SK-N-MC (cell line): ENCODE measurements around the gene HUNK.
"Not testable (repeated sequence)": the region's sequence is repeated elsewhere in the genome, so short reads cannot be mapped to it uniquely, and the experiment has no call there.

ENCODE experiments used
- DNase-seq: peaks from one replicate; pipeline ENCODE4 v3.0.0-alpha.2; 2011; ENCODE audit warnings: low read depth, low spot score
- H3K27ac ChIP-seq: fragments of 200-600 bp; sonication (generic); 2 replicates; pipeline ENCODE4 v1.5.1; 2016; ENCODE audit warnings: mixed run types
- H3K36me3 ChIP-seq: fragments of 200-600 bp; sonication (generic); 2 replicates; pipeline ENCODE4 v1.6.1; 2017; ENCODE audit warnings: antibody characterized with exemption, low read length, mixed read lengths; ENCODE audit not compliant: insufficient read depth
- H3K4me3 ChIP-seq: fragments of 200-600 bp; sonication (generic); 2 replicates; pipeline ENCODE4 v1.5.1; 2016
- H3K9ac ChIP-seq: fragments of 200-600 bp; sonication (generic); 2 replicates; pipeline ENCODE4 v1.8.0; 2017; ENCODE audit warnings: mixed run types, mixed read lengths; ENCODE audit not compliant: insufficient read length
- H3K9me3 ChIP-seq: fragments of 200-600 bp; sonication (generic); 2 replicates; pipeline ENCODE4 v1.6.1; 2017; ENCODE audit warnings: low read depth, mild to moderate bottlenecking, antibody characterized with exemption, low read length, moderate library complexity, mixed read lengths
- EZH2 ChIP-seq: fragments of 200-600 bp; sonication (generic); IDR thresholded peaks from one replicate; pipeline ENCODE4 v1.6.1; 2017; ENCODE audit warnings: antibody characterized with exemption
- FOXP2 ChIP-seq: optimal IDR thresholded peaks from 2 replicates; pipeline ENCODE3; 2011; ENCODE audit warnings: mild to moderate bottlenecking, moderate library complexity; ENCODE audit not compliant: insufficient read depth; ENCODE audit errors: extremely low read length, control extremely low read depth
- POLR2AphosphoS5 ChIP-seq: IDR thresholded peaks from 2 replicates; pipeline ENCODE4 v1.6.1; 2012; ENCODE audit warnings: mild to moderate bottlenecking, low read depth, low read length, borderline replicate concordance

HUNK gene

DNA sequence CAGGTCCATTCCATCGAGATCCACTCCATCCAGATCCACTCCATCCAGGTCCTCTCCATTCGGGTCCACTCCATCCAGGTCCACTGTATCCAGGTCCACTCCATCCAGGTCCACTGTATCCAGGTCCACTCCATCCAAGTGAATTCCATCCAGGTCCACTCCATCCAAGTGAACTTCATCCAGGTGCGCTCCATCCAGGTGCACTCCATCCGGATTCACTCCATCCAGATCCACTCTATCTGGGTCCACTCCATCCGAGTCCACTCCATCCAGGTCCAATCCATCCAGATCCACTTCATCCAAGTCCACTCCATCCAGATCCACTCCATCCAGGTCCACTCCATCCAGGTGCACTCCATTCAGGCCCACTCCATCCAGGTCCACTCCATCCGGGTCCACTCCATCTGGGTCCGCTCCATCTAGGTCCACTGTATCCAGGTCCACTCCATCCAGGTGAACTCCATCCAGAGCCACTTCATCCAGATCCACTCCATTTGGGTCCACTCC is 157.4 kb downstream of the HUNK start:
- no peak for DNase-seq
- Histone ChIP-seq H3K9ac (no peak overlapping the region), H3K9me3 (no peaks in the 10 kb centered on the region), H3K36me3 (no peaks in the 10 kb centered on the region), H3K27ac (no peak overlapping the region), H3K4me3 (no peak overlapping the region)
- no peak for TF ChIP-seq FOXP2
- no peak for TF ChIP-seq EZH2
- TF ChIP-seq POLR2AphosphoS5: no peak

DNA sequence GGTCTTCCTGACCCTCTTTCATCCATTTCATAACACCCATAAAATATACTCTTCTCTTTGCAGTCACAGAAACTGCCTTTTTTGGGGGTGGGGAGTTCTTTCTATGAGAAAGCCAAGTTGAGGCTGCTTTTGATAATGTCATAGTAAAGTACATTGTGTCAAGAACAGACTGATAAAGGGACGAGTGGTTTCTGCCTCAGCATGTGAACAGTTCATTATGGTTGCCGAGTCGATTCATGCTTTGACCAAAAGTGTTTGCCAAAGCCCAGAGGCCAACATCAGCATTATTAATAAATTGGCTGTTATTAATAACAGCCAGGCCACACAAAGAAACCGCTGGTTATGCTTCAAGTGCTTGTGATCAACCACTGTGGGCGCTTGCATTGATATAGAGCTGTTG is 162.0 kb downstream of the HUNK start:
- Histone ChIP-seq H3K36me3 (no peaks in the 10 kb centered on the region), H3K27ac (no peak overlapping the region)

DNA sequence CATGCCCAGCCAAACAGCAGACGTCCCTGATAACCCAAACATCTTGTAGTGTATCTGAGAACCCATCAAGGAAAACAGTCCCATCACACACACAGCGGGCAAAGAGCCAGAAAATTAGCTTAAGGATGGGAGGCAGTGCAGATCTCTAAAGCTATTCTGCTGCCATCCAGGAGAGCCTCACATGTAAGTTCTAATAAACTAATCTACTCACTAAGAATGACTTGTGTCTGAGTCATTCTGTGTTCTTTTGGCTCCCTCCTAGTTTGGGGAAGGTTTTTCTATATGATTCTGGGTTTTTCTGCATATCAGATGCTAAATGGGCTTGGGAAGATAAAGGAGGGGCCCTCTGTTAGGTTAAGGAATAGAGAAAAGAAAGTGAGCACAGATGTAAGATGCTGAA is 162.8 kb downstream of the HUNK start:
- Histone ChIP-seq H3K9me3 (no peaks in the 10 kb centered on the region), H3K27ac (no peak overlapping the region), H3K36me3 (no peaks in the 10 kb centered on the region), H3K4me3 (no peak overlapping the region), H3K9ac (no peak overlapping the region)
- no peak for DNase-seq
- TF ChIP-seq FOXP2 (no peak), EZH2 (no peak), POLR2AphosphoS5 (no peak)

More for the DNA sequence above, 162.0 kb downstream of the HUNK start:
- H3K9ac ChIP-seq: no peak overlapping the region
- H3K4me3 ChIP-seq: no peak overlapping the region
- no peaks in the 10 kb centered on the region for H3K9me3 ChIP-seq
- DNase-seq: no peak
- TF ChIP-seq POLR2AphosphoS5: no peak
- no peak for TF ChIP-seq EZH2
- no peak for TF ChIP-seq FOXP2

DNA sequence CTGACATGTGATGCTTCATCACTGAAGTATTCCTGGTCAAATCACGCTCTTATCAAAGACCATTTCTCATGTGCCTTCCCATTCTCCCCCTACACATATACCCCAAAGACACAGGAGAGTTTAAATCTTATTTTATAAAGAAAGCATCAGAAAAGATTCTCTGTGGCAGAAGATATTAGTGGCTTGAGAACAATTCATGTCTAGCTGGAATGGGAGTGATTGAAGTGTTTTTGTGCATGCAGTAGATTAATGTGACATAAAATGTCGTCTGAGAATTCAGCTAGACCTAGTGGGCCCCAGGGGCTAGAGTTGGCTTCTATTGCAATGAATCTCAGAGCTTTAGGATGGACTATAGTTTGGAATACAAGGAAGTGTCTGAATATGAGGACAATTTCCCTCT is 163.9 kb downstream of the HUNK start:
- TF ChIP-seq POLR2AphosphoS5 (no peak), FOXP2 (no peak), EZH2 (no peak)
- no peak for DNase-seq
- Histone ChIP-seq H3K9me3 (no peaks in the 10 kb centered on the region), H3K4me3 (no peak overlapping the region), H3K27ac (no peak overlapping the region), H3K36me3 (no peaks in the 10 kb centered on the region), H3K9ac (no peak overlapping the region)

DNA sequence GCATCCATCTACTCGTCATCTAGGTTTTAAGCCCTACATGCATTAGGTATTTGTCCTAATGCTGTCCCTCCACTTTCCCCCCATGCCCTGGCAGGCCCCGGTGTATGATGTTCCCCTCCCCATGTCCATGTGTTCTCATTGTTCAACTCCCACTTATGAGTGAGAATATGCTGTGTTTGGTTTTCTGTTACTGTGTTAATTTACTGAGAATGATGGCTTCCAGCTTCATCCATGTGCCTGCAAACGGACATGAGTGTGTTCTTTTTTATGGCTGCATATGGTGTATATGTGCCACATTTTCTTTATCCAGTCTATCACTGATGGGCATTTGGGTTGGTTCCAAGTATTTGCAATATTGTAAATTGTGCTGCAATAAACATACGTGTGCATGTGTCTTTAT is 165.9 kb downstream of the HUNK start:
- H3K9ac ChIP-seq, H3K4me3 ChIP-seq, H3K9me3 ChIP-seq, H3K36me3 ChIP-seq, H3K27ac ChIP-seq, DNase-seq: not testable (repeated sequence)

DNA sequence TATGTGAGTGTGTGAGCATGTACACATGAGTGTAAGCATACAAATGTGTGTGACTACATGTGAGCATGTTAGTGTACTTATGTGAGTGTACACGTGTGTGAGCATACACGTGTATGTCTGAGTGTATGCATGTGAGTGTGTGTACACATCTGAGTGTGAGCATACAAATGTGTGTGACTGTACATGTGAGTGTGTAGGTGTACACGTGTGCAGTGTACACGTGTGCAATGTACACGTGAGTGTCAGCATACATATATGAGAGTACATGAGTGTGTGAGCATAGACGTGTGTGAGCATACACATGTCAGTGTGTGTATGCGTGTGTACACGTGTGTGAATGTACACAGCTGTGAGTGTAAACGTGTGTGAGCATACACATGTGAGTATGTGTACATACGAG is 170.6 kb downstream of the HUNK start:
- H3K9me3 ChIP-seq: no peaks in the 10 kb centered on the region
- TF ChIP-seq EZH2: no peak
- no peak for TF ChIP-seq POLR2AphosphoS5
- no peak for TF ChIP-seq FOXP2
- no peak for DNase-seq
- no peak overlapping the region for H3K9ac ChIP-seq
- H3K4me3 ChIP-seq: no peak overlapping the region
- no peak overlapping the region for H3K27ac ChIP-seq
- no peaks in the 10 kb centered on the region for H3K36me3 ChIP-seq

DNA sequence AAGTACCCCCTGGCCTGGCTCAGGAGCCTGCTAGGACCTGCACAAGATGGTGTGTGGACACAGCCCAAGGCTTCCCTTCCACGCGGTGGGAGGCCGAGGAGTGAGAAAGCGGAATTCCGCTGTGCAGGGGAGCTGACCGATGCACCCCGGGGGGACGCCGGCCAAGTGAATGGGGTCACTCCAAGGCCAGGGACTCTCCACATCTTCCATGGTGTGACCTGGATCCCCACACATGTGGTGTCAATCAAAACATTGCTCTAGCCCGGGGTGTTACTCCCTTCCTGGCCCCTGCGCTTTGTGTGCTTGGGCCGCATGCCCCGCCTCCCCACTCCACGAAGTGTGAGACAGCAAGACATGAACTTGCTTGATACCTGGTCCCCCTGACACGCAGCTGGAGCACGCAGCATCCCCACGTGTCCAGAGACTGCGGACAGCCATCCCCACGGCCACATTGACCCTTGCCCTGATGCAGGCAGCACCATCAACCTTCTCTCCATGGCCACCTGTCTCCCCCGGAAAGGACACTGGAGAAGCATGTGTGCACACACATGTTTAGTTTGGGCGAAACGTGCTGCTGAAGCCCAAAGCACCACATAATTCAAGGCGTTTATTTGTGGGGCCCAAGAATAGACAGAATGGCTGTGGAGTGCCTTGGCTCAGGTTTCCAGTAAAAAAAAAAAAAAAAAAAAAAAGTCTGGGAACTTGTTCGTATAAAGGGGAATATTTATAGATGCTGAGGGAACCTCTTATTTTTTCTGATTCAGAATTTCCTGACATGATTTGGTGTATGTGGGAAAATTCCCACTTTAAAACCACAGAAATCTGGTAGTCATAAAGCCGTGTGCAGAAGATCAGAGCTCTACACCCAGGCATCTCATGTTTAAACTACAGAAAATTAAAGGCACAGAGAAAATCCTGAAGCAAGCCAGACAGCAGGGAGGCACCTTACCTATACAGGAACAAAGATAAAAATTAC is 171.7 kb downstream of the HUNK start:
- H3K4me3 ChIP-seq: no peak overlapping the region
- H3K9ac ChIP-seq: no peak overlapping the region
- no peak for TF ChIP-seq POLR2AphosphoS5
- TF ChIP-seq FOXP2: no peak
- no peak for TF ChIP-seq EZH2
- H3K27ac ChIP-seq: no peak overlapping the region
- DNase-seq: no peak
- H3K9me3 ChIP-seq: no peaks in the 10 kb centered on the region
- no peaks in the 10 kb centered on the region for H3K36me3 ChIP-seq

DNA sequence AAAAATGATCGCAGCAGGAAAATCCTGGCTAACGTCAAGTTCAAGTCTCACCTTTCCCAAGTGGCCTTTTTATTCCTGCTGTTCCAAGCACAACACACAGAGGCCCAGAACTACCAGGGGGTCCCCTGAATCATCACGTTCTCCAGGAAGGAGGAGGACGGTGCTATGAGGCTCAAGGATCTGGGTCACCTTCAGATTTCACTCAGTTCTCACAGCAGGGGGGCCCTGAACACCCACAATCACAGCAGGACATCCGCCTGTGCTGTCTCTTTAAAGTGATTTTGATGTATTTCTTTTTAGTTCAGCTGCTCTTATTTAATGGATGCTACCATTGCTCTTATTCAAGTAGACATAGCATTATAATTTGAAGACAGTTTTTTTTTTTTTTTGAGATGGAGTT is 173.4 kb downstream of the HUNK start:
- H3K9me3 ChIP-seq: no peaks in the 10 kb centered on the region
- no peaks in the 10 kb centered on the region for H3K36me3 ChIP-seq
- H3K27ac ChIP-seq: no peak overlapping the region
- H3K9ac ChIP-seq: no peak overlapping the region
- DNase-seq: peak; percentile 0
- H3K4me3 ChIP-seq: no peak overlapping the region
- TF ChIP-seq EZH2: no peak
- TF ChIP-seq FOXP2: no peak
- no peak for TF ChIP-seq POLR2AphosphoS5
